Measurements from ENCODE around the gene UPB1.

Gene UPB1

GRCh38 chr22:24510637-24511625 is 15.8 kb downstream of the UPB1 start:
- no peak overlapping the region for H3K4me2 ChIP-seq (ENCODE audit: insufficient read depth, low read length, poor library complexity, severe bottlenecking)
- H2BK5ac ChIP-seq (ENCODE audit: low read length), result no peak overlapping the region
- no peak overlapping the region for H3K23ac ChIP-seq (ENCODE audit: low read depth, low read length, poor library complexity)
- H2BK120ac ChIP-seq (ENCODE audit: low read depth, low read length), result no peak overlapping the region
- no peak overlapping the region for H2AFZ ChIP-seq (ENCODE audit: low read length)
- no peak overlapping the region for H4K8ac ChIP-seq (ENCODE audit: low read depth, low read length)
- no peak overlapping the region for H3K4ac ChIP-seq (ENCODE audit: low read length)
- peaks cover 0 to 6% (median 0%) of the 10 kb centered on the region in 3 experiments for H3K27me3 ChIP-seq (ENCODE audit: control insufficient read depth in 3 of 3, insufficient read depth in 3 of 3, low read depth in 1 of 3, low read length in 3 of 3)
- no peak overlapping the region for H4K91ac ChIP-seq (ENCODE audit: low read depth, low read length, poor library complexity)
- no peaks in the 10 kb centered on the region for H3K36me3 ChIP-seq (replicated peaks in 1 of 2; ENCODE audit: control insufficient read depth in 2 of 2, insufficient read depth in 2 of 2, low read length in 2 of 2)
- no peaks in the 10 kb centered on the region for H3K9me3 ChIP-seq (replicated peaks in 1 of 2; ENCODE audit: control insufficient read depth in 2 of 2, insufficient read depth in 1 of 2, low read depth in 1 of 2, low read length in 2 of 2)
- H3K14ac ChIP-seq (ENCODE audit: low read length), result no peak overlapping the region
- no peak overlapping the region for H3K18ac ChIP-seq (ENCODE audit: low read length)
- no peak overlapping the region for H2BK12ac ChIP-seq (ENCODE audit: low read length)
- WGBS, 2 donors (ENCODE audit: extremely low coverage in 2 of 2, insufficient read length in 2 of 2, insufficient replicate concordance in 1 of 2), result no CpG with 5 or more reads among the region's 10 CpGs
- no peaks in the 10 kb centered on the region for H3K79me1 ChIP-seq (ENCODE audit: low read depth, low read length)
- no peak overlapping the region for H3K4me3 ChIP-seq (ENCODE audit: low read length in 2 of 2)
- H3K27ac ChIP-seq (replicated peaks; ENCODE audit: low read length), result no peak overlapping the region
- no peak overlapping the region for H2AK5ac ChIP-seq (ENCODE audit: low read depth, low read length)
- no peak overlapping the region for H2BK15ac ChIP-seq (ENCODE audit: low read length)
- DNase-seq (ENCODE audit: low spot score), result no peak
- peaks cover 0 to 2% of the 10 kb centered on the region in 2 donors for H3K4me1 ChIP-seq (ENCODE audit: control insufficient read depth in 2 of 2, insufficient read depth in 1 of 2, low read depth in 1 of 2, low read length in 2 of 2)
- no peak overlapping the region for H3K9ac ChIP-seq (ENCODE audit: low read depth, low read length, poor library complexity)

- Histone ChIP-seq H3K9me3 (replicated peaks in 1 of 2; ENCODE audit: control insufficient read depth in 2 of 2, insufficient read depth in 1 of 2, low read depth in 1 of 2, low read length in 2 of 2) (no peaks in the 10 kb centered on the region), H2AK5ac (ENCODE audit: low read depth, low read length) (no peak overlapping the region), H3K4me3 (ENCODE audit: low read length in 2 of 2) (no peak overlapping the region), H3K4me1 (ENCODE audit: control insufficient read depth in 2 of 2, insufficient read depth in 1 of 2, low read depth in 1 of 2, low read length in 2 of 2) (peaks cover 0 to 2% of the 10 kb centered on the region in 2 donors), H3K4me2 (ENCODE audit: insufficient read depth, low read length, poor library complexity, severe bottlenecking) (no peak overlapping the region), H3K23ac (ENCODE audit: low read depth, low read length, poor library complexity) (no peak overlapping the region), H3K27me3 (ENCODE audit: control insufficient read depth in 3 of 3, insufficient read depth in 3 of 3, low read depth in 1 of 3, low read length in 3 of 3) (peaks cover 0 to 7% (median 0%) of the 10 kb centered on the region in 3 experiments), H4K91ac (ENCODE audit: low read depth, low read length, poor library complexity) (no peak overlapping the region), H2AFZ (ENCODE audit: low read length) (no peak overlapping the region), H2BK120ac (ENCODE audit: low read depth, low read length) (no peak overlapping the region), H4K8ac (ENCODE audit: low read depth, low read length) (no peak overlapping the region), H2BK5ac (ENCODE audit: low read length) (no peak overlapping the region), H3K79me1 (ENCODE audit: low read depth, low read length) (no peaks in the 10 kb centered on the region), H3K18ac (ENCODE audit: low read length) (no peak overlapping the region), H3K27ac (replicated peaks; ENCODE audit: low read length) (no peak overlapping the region), H3K4ac (ENCODE audit: low read length) (no peak overlapping the region), H2BK12ac (ENCODE audit: low read length) (no peak overlapping the region), H3K9ac (ENCODE audit: low read depth, low read length, poor library complexity) (no peak overlapping the region), H3K14ac (ENCODE audit: low read length) (no peak overlapping the region), H2BK15ac (ENCODE audit: low read length) (no peak overlapping the region), H3K36me3 (replicated peaks in 1 of 2; ENCODE audit: control insufficient read depth in 2 of 2, insufficient read depth in 2 of 2, low read length in 2 of 2) (no peaks in the 10 kb centered on the region)
- no CpG with 5 or more reads among the region's 3 CpGs for WGBS, 2 donors (ENCODE audit: extremely low coverage in 2 of 2, insufficient read length in 2 of 2, insufficient replicate concordance in 1 of 2)
- DNase-seq (ENCODE audit: low spot score), result no peak
These were observed 16.9 kb downstream of the UPB1 start for GRCh38 chr22:24512043-24512442.

- Histone ChIP-seq H3K79me1 (ENCODE audit: low read depth, low read length) (no peaks in the 10 kb centered on the region), H3K27ac (replicated peaks; ENCODE audit: low read length) (no peak overlapping the region), H3K27me3 (ENCODE audit: control insufficient read depth in 3 of 3, insufficient read depth in 3 of 3, low read depth in 1 of 3, low read length in 3 of 3) (peaks cover 0 to 20% (median 0%) of the 10 kb centered on the region in 3 experiments), H3K9me3 (replicated peaks in 1 of 2; ENCODE audit: control insufficient read depth in 2 of 2, insufficient read depth in 1 of 2, low read depth in 1 of 2, low read length in 2 of 2) (no peaks in the 10 kb centered on the region), H3K18ac (ENCODE audit: low read length) (no peak overlapping the region), H3K14ac (ENCODE audit: low read length) (no peak overlapping the region), H2AFZ (ENCODE audit: low read length) (no peak overlapping the region), H4K91ac (ENCODE audit: low read depth, low read length, poor library complexity) (no peak overlapping the region), H2BK12ac (ENCODE audit: low read length) (no peak overlapping the region), H3K4ac (ENCODE audit: low read length) (no peak overlapping the region), H3K36me3 (replicated peaks in 1 of 2; ENCODE audit: control insufficient read depth in 2 of 2, insufficient read depth in 2 of 2, low read length in 2 of 2) (no peaks in the 10 kb centered on the region), H3K4me1 (ENCODE audit: control insufficient read depth in 2 of 2, insufficient read depth in 1 of 2, low read depth in 1 of 2, low read length in 2 of 2) (no peaks in the 10 kb centered on the region), H3K4me2 (ENCODE audit: insufficient read depth, low read length, poor library complexity, severe bottlenecking) (no peak overlapping the region), H2BK120ac (ENCODE audit: low read depth, low read length) (no peak overlapping the region), H2AK5ac (ENCODE audit: low read depth, low read length) (no peak overlapping the region), H2BK15ac (ENCODE audit: low read length) (no peak overlapping the region), H3K23ac (ENCODE audit: low read depth, low read length, poor library complexity) (no peak overlapping the region), H3K4me3 (ENCODE audit: low read length in 2 of 2) (no peak overlapping the region), H3K9ac (ENCODE audit: low read depth, low read length, poor library complexity) (no peak overlapping the region), H4K8ac (ENCODE audit: low read depth, low read length) (no peak overlapping the region), H2BK5ac (ENCODE audit: low read length) (no peak overlapping the region)
- no peak for DNase-seq (ENCODE audit: low spot score)
- no CpG with 5 or more reads among the region's 9 CpGs for WGBS, 2 donors (ENCODE audit: extremely low coverage in 2 of 2, insufficient read length in 2 of 2, insufficient replicate concordance in 1 of 2)
These were observed 18.5 kb downstream of the UPB1 start for GRCh38 chr22:24513378-24514240.
